ENCODE results near the gene DDX59.
A peak's percentile ranks its signal among the peaks of the same experiment; 100 is the strongest.
"Not testable (repeated sequence)": the region's sequence is repeated elsewhere in the genome, so short reads cannot be mapped to it uniquely, and the experiment has no call there.

DDX59 gene

GRCh38 chr1:200630515-200630899 is 39.2 kb downstream of the DDX59 start:
- not testable (repeated sequence) for DNase-seq (ENCODE audit: low read depth, low spot score)

DNA sequence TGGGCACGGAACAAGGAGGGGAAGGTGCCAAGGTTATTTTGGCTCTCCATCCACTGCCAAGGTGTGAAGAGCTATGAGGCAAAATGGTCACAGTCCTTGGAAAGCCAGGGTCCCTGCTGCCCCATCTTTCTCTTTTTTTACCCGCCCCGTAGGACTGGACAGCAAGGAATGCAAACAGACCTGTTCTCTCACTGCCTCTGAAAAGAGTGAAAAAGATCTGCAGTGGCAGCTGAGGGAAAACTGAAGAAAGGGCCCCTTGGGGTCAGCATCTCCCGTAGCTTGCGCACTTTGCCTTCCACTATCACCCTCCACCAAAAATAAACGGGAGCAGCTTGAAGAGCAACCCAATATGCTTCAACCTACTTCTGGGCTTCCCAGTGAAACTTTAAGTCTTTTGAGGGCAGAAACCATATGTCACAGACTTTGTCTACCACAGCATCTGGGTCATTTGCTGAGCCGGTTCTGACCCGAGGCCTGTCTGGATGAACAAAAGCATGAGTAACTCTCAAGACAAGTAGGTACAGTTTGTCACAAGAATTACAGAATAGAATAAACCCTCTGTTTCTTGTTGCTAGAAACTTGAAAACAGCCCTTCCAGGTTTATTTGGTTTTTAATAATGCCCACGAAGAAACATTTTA is 39.7 kb downstream of the DDX59 start:
- no peak for DNase-seq (ENCODE audit: low read depth, low spot score)

DNA sequence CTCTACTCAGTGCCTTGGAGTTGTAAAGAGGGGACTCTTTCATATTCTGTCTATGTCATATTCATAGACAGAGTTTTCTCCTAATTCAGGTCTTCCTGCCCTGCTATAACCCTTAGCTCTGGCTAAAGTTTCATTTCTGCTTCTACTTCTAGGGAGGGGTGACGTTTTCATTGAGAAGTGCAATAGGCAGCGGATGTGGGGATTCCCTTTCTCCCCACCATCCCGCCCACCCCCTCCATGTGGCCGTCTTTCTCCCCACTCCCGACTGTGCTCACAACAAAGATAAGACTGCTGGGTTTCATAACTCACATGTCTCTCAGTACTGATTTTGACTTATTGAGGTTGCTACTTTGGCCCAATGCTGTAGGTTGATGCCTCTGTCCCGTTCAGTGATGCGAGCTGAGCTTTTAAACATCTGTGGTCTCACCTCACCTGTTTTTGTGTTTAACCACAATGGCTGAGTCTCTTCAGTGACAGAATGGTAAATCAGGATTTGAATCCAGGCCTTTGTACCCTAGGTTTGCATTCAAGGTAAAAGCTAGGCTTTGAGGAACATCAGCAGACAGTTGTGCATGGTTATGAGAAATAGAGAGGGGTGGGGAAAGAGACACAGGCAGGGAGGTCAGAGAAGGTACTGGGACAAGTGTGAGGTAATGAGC is 41.4 kb downstream of the DDX59 start:
- no peak for DNase-seq (ENCODE audit: low read depth, low spot score)

GRCh38 chr1:200627575-200628222 is 42.0 kb downstream of the DDX59 start:
- DNase-seq (ENCODE audit: low read depth, low spot score): no peak

- DNase-seq (ENCODE audit: low read depth, low spot score): no peak
These were observed 42.7 kb downstream of the DDX59 start for GRCh38 chr1:200626853-200627534.

DNA sequence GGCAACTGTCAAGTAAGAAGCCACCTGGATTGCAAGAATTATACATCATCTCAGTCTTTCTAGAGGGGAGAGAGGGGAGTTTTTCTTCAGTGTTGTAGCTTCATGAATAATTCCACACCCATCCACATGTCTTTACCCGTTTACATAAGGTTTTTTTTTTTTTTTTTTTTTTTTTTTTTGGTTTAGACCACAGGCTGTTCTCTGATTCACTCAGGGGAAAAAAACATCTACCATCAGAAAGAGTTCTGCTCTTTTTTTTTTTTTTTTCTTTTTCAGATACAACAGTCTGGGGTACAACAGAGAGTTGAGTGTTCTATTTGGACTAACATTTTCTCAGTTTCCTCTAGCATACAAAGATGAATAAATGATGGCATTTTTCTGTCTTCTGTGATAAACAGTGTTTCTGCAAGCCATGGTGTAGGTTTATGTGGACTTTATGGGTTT is 44.3 kb downstream of the DDX59 start:
- DNase-seq (ENCODE audit: low read depth, low spot score): peak; percentile 43

DNA sequence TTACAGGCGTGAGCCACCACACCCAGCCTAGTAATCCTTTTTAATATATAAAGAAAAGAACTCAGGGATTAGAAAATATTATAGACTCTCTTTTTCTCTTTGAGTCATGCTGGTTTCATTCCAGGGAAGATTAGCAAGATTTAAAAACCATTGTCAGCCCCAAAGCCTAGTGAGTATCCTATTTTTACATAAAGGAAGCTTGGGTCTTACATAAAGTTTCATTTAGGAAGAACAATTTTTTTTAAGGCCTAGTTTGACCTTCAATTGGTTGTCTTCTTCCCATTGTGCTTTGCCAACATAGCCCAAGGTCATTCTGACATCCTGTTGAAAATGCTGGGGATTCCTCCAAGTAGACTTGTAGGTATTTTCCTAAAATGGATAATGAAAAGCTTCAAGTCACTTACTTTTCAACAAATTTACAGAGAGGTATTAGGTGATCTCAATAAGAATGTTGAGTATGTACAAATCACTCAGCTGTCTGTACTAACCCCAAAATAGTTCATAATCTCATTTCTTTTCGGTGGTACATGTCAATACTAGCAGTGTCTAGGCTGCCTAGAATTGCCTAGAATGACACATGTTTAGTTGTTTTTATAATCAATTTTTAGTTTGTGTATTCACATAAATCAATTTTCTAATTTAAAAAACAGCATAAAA is 44.9 kb downstream of the DDX59 start:
- no peak for DNase-seq (ENCODE audit: low read depth, low spot score)

GRCh38 chr1:200620273-200621131 is 49.2 kb downstream of the DDX59 start, which contains the start of gene KIF14:
TSS of gene KIF14 (minus strand) at chr1:200620751. CDS start at chr1:200618723, 2,028 bp downstream.
- peak; percentile 96 for DNase-seq (ENCODE audit: low read depth, low spot score)

GRCh38 chr1:200619894-200620272 is 49.8 kb downstream of the DDX59 start:
- DNase-seq (ENCODE audit: low read depth, low spot score): no peak

GRCh38 chr1:200610846-200611245 is 58.9 kb downstream of the DDX59 start:
- DNase-seq (ENCODE audit: low read depth, low spot score): no peak

GRCh38 chr1:200602632-200603031 is 67.1 kb downstream of the DDX59 start:
- no peak for DNase-seq (ENCODE audit: low read depth, low spot score)
